Lung (tissue), 12 donors: ENCODE results near the gene HOXA5. TPM values are rescaled to one million over a fixed set of nuclear protein-coding genes. Genes with fewer than 3 reads are reported as not detected.

ENCODE experiments used
- ATAC-seq: fragments of 200-7000 bp; cut with Tn5 transposase; one replicate; pipeline ENCODE4 v1.9.1; 2020; ENCODE audit warnings: moderate number of reproducible peaks; ENCODE audit not compliant: insufficient read depth, low FRiP score
- DNase-seq, 3 donors: peaks; one replicate each; pipeline ENCODE4 v3.0.0-alpha.2; 2013 to 2017
- H3K27ac ChIP-seq, 2 donors: one replicate each; pipeline ENCODE4 v1.5.1; 2013; ENCODE audit warnings: mild to moderate bottlenecking in 2 of 2, moderate library complexity in 2 of 2, control low read depth in 1 of 2, inconsistent platforms in 1 of 2, low read depth in 1 of 2, low read length in 1 of 2
- H3K27me3 ChIP-seq, 3 donors: one replicate each; pipeline ENCODE4 v1.5.1; 2013; ENCODE audit warnings: low read length in 2 of 3; ENCODE audit not compliant: control insufficient read depth in 3 of 3, insufficient read depth in 3 of 3
- H3K36me3 ChIP-seq, 4 donors: one replicate each; pipeline ENCODE4 v1.5.1; 2013; ENCODE audit warnings: low read length in 4 of 4, mild to moderate bottlenecking in 1 of 4, moderate library complexity in 1 of 4; ENCODE audit not compliant: control insufficient read depth in 4 of 4, insufficient read depth in 4 of 4
- H3K4me1 ChIP-seq, 5 donors: one replicate each; pipeline ENCODE4 v1.5.1; 2013; ENCODE audit warnings: low read length in 5 of 5, mild to moderate bottlenecking in 2 of 5, moderate library complexity in 1 of 5; ENCODE audit not compliant: control insufficient read depth in 5 of 5, insufficient read depth in 5 of 5
- H3K4me3 ChIP-seq: one replicate; pipeline ENCODE4 v1.5.1; 2013; ENCODE audit warnings: mild to moderate bottlenecking, control low read depth, moderate library complexity
- H3K9ac ChIP-seq, 2 donors: one replicate each; pipeline ENCODE4 v1.5.1; 2013; ENCODE audit warnings: low read length in 2 of 2, control low read depth in 1 of 2; ENCODE audit not compliant: insufficient read depth in 1 of 2
- H3K9me3 ChIP-seq, 4 donors: one replicate each; pipeline ENCODE4 v1.5.1; 2013; ENCODE audit warnings: low read length in 3 of 4, mild to moderate bottlenecking in 1 of 4, moderate library complexity in 1 of 4; ENCODE audit not compliant: control insufficient read depth in 4 of 4, insufficient read depth in 3 of 4
- WGBS, 2 donors: extraction: QIAGEN DNeasy Blood & Tissue Kit; methylation state at CpG; one replicate each; pipeline ENCODE4 v1.1.7; 2013; 5-methylcytosine and 5-hydroxymethylcytosine counted together
- polyA plus RNA-seq, 2 donors: library from polyadenylated mRNA; stranded (reverse); fragments of 200-250 nt; gene quantifications; one replicate each; pipeline ENCODE4 v1.2.1, GENCODE V29; 2013
- total RNA-seq, 2 donors: library from RNA; depleted of rRNA in 1 of 2; stranded (reverse); fragments of >200 nt in 1 of 2; gene quantifications; one replicate each; pipeline ENCODE4 v1.2.1, GENCODE V29; 2014 to 2021
- TF ChIP-seq, protein P1 (sequence below): IDR thresholded peaks from 2 replicates; pipeline ENCODE4 v1.5.1; 2012; ENCODE audit warnings: mild to moderate bottlenecking; ENCODE audit errors: control extremely low read depth, extremely low read depth
- donor health status: control.
- donor health status: control.
- donor health status: Bipolar disorder and iron deficiency.
- donor health status: healthy.
- donor health status: DM: yes; HTN: yes; CAD: no.

The HOXA5 gene
- total and polyA plus RNA-seq, 4 donors = 9.2 to 61.9 (median 15.2) TPM

- peak in 2 of 3 donors; percentile 29 to 78 for DNase-seq
- Histone ChIP-seq H3K27me3 (peaks cover 0 to 40% (median 11%) of the 10 kb centered on the region in 3 donors), H3K4me1 (peaks cover 0 to 57% (median 0%) of the 10 kb centered on the region in 5 donors), H3K9ac (peak overlapping the region; percentile 82 to 100), H3K27ac (peak overlapping the region in 1 of 2 donors; percentile 87), H3K4me3 (peak overlapping the region; percentile 51), H3K36me3 (peaks cover 0 to 45% (median 11%) of the 10 kb centered on the region in 4 donors), H3K9me3 (no peaks in the 10 kb centered on the region)
- TF ChIP-seq, protein P1, sequence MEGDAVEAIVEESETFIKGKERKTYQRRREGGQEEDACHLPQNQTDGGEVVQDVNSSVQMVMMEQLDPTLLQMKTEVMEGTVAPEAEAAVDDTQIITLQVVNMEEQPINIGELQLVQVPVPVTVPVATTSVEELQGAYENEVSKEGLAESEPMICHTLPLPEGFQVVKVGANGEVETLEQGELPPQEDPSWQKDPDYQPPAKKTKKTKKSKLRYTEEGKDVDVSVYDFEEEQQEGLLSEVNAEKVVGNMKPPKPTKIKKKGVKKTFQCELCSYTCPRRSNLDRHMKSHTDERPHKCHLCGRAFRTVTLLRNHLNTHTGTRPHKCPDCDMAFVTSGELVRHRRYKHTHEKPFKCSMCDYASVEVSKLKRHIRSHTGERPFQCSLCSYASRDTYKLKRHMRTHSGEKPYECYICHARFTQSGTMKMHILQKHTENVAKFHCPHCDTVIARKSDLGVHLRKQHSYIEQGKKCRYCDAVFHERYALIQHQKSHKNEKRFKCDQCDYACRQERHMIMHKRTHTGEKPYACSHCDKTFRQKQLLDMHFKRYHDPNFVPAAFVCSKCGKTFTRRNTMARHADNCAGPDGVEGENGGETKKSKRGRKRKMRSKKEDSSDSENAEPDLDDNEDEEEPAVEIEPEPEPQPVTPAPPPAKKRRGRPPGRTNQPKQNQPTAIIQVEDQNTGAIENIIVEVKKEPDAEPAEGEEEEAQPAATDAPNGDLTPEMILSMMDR = no peak
- WGBS, 2 donors = 45 to 64% methylated on average over 15 of the region's 15 CpGs
- no peak for ATAC-seq
Observed at GRCh38 chr7:27140126-27140857, 3.2 kb downstream of the HOXA5 start.

DNA sequence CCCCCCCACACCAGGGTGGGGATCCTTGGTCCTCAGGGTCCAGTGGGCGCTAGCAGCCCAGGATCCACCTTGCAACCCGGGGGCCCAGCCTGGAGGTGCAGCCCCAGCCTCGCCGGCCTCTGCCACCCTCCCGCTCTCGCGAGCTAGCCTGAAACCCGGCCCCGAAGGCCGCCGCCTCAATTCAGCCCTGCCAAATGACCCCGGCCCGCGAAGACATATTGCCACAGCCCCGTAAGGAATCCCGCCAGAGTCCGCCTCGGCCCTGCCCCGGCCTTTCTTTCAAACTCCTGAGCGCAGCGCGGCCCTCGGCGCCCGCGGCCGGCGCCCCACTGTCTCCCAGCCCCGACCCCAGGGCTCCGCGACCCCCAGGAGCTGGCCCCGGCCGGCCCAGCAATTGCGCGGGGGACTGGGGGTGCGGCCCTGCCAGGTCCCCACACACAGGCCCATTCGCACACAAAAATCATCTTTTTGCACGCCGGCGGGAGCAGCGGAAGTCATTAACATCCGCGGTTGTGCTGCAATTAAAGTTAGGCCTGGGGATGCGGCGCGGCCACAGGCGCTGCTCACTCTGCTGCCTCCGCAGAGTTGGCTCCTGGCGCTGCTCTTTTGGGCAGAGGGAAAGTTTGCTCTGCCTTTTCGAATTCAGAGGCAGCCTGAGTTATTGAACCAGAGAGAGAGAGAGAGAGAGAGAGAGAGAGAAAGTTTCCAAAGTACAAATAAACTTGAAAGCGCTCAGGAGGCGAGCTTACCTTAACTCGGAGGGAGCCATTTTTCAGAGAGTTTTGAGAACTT, 4.0 kb downstream of the HOXA5 start:
- TF ChIP-seq, protein P1 = no peak
- Histone ChIP-seq H3K9ac (peak overlapping the region; percentile 82 to 100), H3K27me3 (peaks cover 0 to 42% (median 11%) of the 10 kb centered on the region in 3 donors), H3K4me1 (peaks cover 0 to 61% (median 0%) of the 10 kb centered on the region in 5 donors), H3K36me3 (peaks cover 0 to 42% (median 12%) of the 10 kb centered on the region in 4 donors), H3K27ac (peak overlapping the region in 1 of 2 donors; percentile 87), H3K9me3 (no peaks in the 10 kb centered on the region), H3K4me3 (peak overlapping the region; percentile 51)
- DNase-seq (peak; percentile 54 to 79 (median 61)), ATAC-seq (no peak)
- 41 to 69% methylated on average over 52 to 53 of the region's 53 CpGs for WGBS, 2 donors

DNA sequence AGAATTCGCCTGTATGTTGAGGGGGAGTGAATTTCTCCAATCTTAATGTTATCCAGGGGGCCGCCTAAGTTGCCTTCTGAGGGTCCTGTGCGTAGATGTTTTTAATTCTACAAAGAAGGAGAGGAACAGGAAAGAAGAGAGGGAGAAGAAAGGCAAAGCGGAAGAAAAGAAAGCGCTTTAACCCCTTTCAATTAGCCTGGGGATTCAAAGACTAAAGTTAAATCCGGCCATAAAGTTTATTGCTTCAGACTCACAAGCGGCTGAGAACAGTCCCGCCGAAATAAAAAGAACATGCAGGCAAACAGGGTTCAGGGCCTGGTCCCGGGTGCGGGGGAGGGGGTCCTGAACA, 4.5 kb downstream of the HOXA5 start:
- no peak for DNase-seq
- no peak overlapping the region for H3K4me3 ChIP-seq
- no peaks in the 10 kb centered on the region for H3K9me3 ChIP-seq
- H3K4me1 ChIP-seq = peaks cover 0 to 62% (median 0%) of the 10 kb centered on the region in 5 donors
- 39 to 67% methylated on average over 11 of the region's 11 CpGs for WGBS, 2 donors
- H3K36me3 ChIP-seq = peaks cover 0 to 39% (median 12%) of the 10 kb centered on the region in 4 donors
- TF ChIP-seq, protein P1 = no peak
- ATAC-seq = no peak
- peaks cover 0 to 48% (median 11%) of the 10 kb centered on the region in 3 donors for H3K27me3 ChIP-seq
- peak overlapping the region in 1 of 2 donors; percentile 87 for H3K27ac ChIP-seq
- H3K9ac ChIP-seq = peak overlapping the region; percentile 82 to 98
